Bone marrow (tissue), 2 donors: ENCODE measurements around the gene CABP4.
"Not testable (repeated sequence)": the region's sequence is repeated elsewhere in the genome, so short reads cannot be mapped to it uniquely, and the experiment has no call there.

Experiments
- DNase-seq, 2 donors: peaks; one replicate each; lab custom pipeline; 2025; lab: John Stamatoyannopoulos, UW

Gene CABP4

GRCh38 chr11:67419325-67420049 is 35.7 kb upstream of the CABP4 start:
- DNase-seq, result no peak

GRCh38 chr11:67420147-67420645 is 35.0 kb upstream of the CABP4 start:
- no peak for DNase-seq

- peak; percentile 85 to 91 for DNase-seq
These were observed 34.3 kb upstream of the CABP4 start for GRCh38 chr11:67420646-67421429.

- no peak for DNase-seq
These were observed 33.6 kb upstream of the CABP4 start for GRCh38 chr11:67421430-67422031.

GRCh38 chr11:67422891-67423290 is 32.3 kb upstream of the CABP4 start:
- DNase-seq, result no peak

GRCh38 chr11:67423466-67423865 is 31.7 kb upstream of the CABP4 start:
- no peak for DNase-seq

GRCh38 chr11:67423891-67424613 is 31.1 kb upstream of the CABP4 start:
- no peak for DNase-seq

GRCh38 chr11:67427364-67427859 is 27.7 kb upstream of the CABP4 start:
- not testable (repeated sequence) for DNase-seq

GRCh38 chr11:67428052-67429001 is 26.8 kb upstream of the CABP4 start, which contains the start of gene RPS6KB2:
Gene RPS6KB2, plus strand, starts transcription at chr11:67428494. Its CDS starts 52 bp downstream, at chr11:67428546.
- DNase-seq, result peak; percentile 88 to 96

- DNase-seq, result no peak
These were observed 26.0 kb upstream of the CABP4 start for GRCh38 chr11:67429038-67429668.

- DNase-seq, result no peak
These were observed 25.4 kb upstream of the CABP4 start for GRCh38 chr11:67429722-67430121.

- no peak for DNase-seq
These were observed 23.6 kb upstream of the CABP4 start for GRCh38 chr11:67431346-67432249.

- no peak for DNase-seq
These were observed 22.4 kb upstream of the CABP4 start for GRCh38 chr11:67432655-67433349.

GRCh38 chr11:67433536-67434394 is 21.4 kb upstream of the CABP4 start:
- no peak for DNase-seq

- no peak for DNase-seq
These were observed 20.7 kb upstream of the CABP4 start for GRCh38 chr11:67434395-67434881.

- DNase-seq, result no peak
These were observed 20.0 kb upstream of the CABP4 start for GRCh38 chr11:67435031-67435726.
